HG02610 (cell line): ENCODE data around the gene DHCR24.
A peak's percentile ranks its signal among the peaks of the same experiment; 100 is the strongest.
"Not testable (repeated sequence)": the region's sequence is repeated elsewhere in the genome, so short reads cannot be mapped to it uniquely, and the experiment has no call there.

Experiments
- ATAC-seq: cut with Tn5 transposase; IDR thresholded peaks from one replicate; pipeline ENCODE4 v1.9.1; 2021; ENCODE audit warnings: mild to moderate bottlenecking, moderate library complexity; ENCODE audit not compliant: unreplicated experiment

DHCR24 gene, protein sequence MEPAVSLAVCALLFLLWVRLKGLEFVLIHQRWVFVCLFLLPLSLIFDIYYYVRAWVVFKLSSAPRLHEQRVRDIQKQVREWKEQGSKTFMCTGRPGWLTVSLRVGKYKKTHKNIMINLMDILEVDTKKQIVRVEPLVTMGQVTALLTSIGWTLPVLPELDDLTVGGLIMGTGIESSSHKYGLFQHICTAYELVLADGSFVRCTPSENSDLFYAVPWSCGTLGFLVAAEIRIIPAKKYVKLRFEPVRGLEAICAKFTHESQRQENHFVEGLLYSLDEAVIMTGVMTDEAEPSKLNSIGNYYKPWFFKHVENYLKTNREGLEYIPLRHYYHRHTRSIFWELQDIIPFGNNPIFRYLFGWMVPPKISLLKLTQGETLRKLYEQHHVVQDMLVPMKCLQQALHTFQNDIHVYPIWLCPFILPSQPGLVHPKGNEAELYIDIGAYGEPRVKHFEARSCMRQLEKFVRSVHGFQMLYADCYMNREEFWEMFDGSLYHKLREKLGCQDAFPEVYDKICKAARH

GRCh38 chr1:54886724-54887664 is at the start of gene DHCR24:
TSS of gene DHCR24 (minus strand) at chr1:54887195. CDS start at chr1:54887119, 76 bp downstream.
- ATAC-seq, result peak; percentile 93

GRCh38 chr1:54936791-54937190 is 49.8 kb upstream of the DHCR24 start:
- ATAC-seq, result no peak

- ATAC-seq, result no peak
Observed at GRCh38 chr1:54934869-54935268, 47.9 kb upstream of the DHCR24 start.

- not testable (repeated sequence) for ATAC-seq
Observed at GRCh38 chr1:54934081-54934480, 47.1 kb upstream of the DHCR24 start.

DNA sequence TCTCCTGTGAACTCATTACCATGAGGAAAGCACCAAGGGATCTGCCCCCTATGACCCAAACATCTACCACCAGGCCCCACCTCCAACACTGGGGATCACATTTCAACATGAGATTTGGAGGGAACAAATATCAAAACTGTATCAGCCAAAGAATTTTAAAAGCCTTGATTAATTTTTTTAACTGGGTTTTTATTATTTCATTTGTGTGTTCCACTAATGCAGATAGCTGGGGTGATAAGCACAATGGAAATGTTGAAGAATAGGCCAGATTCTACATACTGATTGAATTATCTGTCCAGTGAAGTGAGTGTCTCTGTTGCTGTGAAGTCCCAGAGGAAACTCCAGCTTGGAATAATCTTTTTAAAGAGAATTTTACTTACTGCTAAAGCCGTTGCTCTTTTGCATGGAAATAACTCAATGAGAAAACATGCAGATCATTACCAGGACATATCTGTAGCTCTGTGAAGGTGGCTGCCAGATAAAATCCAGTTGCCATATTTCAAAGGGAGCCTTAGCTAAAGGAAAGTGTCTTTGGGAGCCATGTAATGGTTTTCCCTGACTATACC is 44.4 kb upstream of the DHCR24 start:
- no peak for ATAC-seq

DNA sequence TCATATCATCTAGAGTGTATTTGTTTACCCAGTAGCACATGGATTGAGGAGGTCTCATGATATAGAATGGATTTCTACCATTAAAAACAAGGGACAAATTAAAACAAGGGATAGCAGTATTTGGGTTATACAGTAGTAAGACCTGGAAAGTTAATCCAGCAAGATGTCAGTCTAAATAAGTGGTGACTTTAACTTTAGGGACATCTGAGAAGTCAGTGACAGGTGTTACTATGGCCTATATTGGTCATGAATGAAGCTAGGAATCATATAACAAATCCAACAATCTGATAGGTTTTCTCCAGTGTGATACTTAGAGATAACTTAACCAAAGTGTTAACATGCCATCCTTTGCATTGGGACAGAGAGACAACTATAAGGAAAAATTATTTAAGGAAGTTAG is 42.7 kb upstream of the DHCR24 start:
- ATAC-seq, result no peak

GRCh38 chr1:54928327-54928726 is 41.3 kb upstream of the DHCR24 start:
- ATAC-seq, result no peak

DNA sequence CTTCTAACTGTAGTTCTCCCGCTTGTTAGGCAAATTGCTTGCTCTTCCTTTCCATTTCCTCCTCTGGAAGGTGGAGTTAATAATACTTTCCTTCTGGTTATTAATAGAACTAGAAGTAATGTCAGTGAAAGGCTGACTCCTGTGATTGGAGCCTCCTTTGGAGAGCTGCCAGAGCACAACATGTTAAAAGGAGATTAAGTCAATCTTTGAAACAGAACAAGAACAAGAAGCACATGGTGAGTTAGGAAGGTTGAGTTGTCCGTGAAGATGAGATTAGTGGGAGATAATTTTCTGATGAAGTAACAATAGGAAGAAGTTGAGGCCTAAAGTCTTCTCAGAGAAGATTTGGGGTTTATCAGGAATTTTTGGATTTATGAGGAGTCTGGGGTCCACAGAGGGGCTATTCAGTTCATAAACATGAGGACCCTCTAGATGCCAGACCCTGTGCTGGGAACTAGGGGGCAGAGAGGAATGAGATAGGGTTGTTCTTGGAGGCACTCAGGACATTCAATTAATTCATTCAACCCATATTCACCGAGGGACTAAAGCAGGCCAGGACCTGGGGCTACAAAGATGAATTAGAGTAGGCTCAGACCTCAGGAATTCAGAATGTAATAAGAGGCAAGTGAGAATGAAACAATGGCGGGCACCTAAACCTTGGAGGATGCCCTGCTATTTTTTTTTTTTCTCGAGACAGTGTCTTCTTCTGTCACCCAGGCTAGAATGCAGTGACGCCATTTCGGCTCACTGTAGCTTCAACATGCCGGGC is 40.7 kb upstream of the DHCR24 start:
- no peak for ATAC-seq

GRCh38 chr1:54926970-54927369 is 40.0 kb upstream of the DHCR24 start:
- no peak for ATAC-seq

DNA sequence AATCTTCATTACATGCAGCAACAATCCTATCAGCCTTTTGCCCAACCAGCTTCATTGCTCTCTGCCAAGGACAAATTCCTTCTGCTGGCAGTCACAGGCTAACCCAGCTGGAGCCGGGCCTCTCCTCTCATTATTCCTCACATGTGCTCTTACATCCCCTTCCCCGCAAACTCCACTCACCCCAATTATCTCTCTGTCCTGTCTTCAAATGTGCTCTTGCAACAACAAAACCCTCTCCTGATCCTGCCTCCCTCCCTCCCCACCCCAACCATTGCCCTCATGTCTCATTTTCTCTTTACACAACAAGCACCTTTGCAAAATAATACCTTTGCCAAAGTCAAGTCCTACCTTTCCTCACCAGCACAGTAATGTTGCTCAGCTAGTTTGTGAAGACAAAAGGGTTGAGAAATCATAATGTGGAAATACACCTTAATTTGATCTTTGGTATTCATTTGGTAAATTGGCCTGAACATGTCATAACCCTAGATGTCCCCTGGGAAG is 36.0 kb upstream of the DHCR24 start:
- no peak for ATAC-seq

GRCh38 chr1:54922040-54922761 is 35.2 kb upstream of the DHCR24 start:
- ATAC-seq, result no peak

- no peak for ATAC-seq
Observed at GRCh38 chr1:54919367-54920359, 32.7 kb upstream of the DHCR24 start.

- ATAC-seq, result not testable (repeated sequence)
Observed at GRCh38 chr1:54911076-54911475, 24.1 kb upstream of the DHCR24 start.

- ATAC-seq, result no peak
Observed at GRCh38 chr1:54906586-54906985, 19.6 kb upstream of the DHCR24 start.

DNA sequence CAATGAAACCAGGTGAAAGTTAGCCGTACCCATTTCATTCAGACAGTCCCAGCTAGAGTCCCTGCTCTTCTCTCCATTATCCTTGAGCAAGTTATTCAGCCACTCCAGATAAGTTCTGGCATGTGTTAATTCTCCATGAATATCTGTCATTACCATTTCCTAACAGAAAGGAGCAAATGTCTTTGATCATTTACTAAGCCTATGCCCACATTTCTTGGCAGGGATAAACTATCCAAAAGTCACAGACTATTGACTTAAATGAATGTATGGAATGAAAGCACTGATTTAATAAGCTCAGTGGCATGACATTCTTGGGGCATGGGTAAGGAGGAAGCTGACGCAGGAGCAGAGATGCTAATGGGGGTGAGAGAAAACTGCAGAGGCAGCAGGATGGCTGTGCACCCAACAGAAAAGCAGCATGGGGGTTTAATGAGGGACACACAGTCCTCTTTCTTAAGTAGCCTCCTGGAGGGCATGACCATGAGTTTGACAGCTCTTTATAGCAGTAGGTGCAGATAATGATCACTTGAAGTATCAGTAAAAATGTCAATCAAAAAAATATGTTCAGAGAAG is 17.6 kb upstream of the DHCR24 start:
- ATAC-seq, result no peak

- ATAC-seq, result no peak
Observed at GRCh38 chr1:54894271-54894670, 7.3 kb upstream of the DHCR24 start.

DNA sequence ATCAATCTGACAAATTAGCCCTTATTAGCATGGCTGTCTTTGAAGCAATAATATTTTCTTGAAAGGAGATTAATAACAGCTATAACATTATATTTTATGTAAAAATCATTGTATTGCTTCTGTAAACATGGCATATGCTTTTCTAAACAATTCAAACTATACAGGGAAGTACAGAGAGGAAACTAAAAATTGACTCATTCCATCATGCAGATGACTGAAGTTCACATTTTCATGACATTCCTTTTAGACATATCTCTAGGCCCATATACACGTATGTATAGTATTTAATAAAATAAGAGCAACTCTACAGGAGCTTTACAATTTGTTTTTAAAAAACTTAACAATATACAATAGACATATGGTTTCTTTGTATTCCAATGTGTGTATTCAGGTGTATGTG is 5.6 kb upstream of the DHCR24 start:
- no peak for ATAC-seq

DNA sequence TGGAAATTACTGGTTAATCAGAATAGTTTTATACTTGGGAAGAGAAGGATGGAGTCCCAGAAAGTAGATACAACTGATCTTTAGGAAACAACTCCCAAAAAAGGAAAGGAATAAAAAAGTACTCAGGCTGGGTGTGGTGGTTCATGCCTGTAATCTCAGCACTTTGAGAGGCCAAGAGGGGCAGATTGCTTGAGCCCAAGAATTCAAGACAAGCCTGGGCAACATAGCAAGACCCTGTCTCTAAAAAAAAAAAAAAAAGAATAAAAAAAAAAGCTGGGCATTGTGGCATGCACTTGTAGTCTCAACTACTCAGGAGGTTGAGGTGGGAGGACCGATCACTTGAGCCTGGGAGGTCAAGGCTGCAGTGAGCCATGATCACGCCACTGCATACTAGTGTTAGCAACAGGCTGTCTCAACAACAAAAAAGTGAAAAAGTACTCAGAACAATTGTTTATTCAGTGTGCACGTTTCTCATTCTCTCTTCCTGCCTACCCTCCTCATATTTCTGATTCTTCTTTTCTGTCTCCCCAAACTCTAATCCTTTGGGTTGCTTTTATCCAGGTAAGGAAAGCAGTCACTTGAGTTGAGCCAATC is 2.2 kb upstream of the DHCR24 start:
- ATAC-seq, result no peak
